Measurements from ENCODE around the gene TEAD1. TPM values are rescaled to one million over a fixed set of nuclear protein-coding genes. Genes with fewer than 3 reads are reported as not detected.
"Not testable (repeated sequence)": the region's sequence is repeated elsewhere in the genome, so short reads cannot be mapped to it uniquely, and the experiment has no call there.

The TEAD1 gene
- total RNA-seq, 2 experiments from 2014 or later = 1.0 to 1.5 TPM

GRCh38 chr11:12862696-12863469 is 188.7 kb downstream of the TEAD1 start:
- peaks cover 7% of the 10 kb centered on the region for H3K4me1 Mint-ChIP-seq (ENCODE audit: low read depth)
- H3K27me3 Mint-ChIP-seq = peaks cover 42% of the 10 kb centered on the region
- H3K27ac Mint-ChIP-seq = no peak overlapping the region
- H3K9me3 Mint-ChIP-seq = no peaks in the 10 kb centered on the region
- intact Hi-C loops (cut with micrococcal nuclease) = no loop called here
- no peak for DNase-seq
- ChIA-PET POLR2A (no interaction called here), CTCF (no interaction called here)
- no peak overlapping the region for H3K4me3 Mint-ChIP-seq
- no peaks in the 10 kb centered on the region for H3K36me3 Mint-ChIP-seq

- H3K27me3 Mint-ChIP-seq = peaks cover 42% of the 10 kb centered on the region
- POLR2A ChIA-PET = no interaction called here
- CTCF ChIA-PET = no interaction called here
- intact Hi-C loops (cut with micrococcal nuclease) = no loop called here
- H3K9me3 Mint-ChIP-seq = no peaks in the 10 kb centered on the region
- H3K36me3 Mint-ChIP-seq = no peaks in the 10 kb centered on the region
- no peak overlapping the region for H3K27ac Mint-ChIP-seq
- no peak for DNase-seq
- no peak overlapping the region for H3K4me3 Mint-ChIP-seq
- H3K4me1 Mint-ChIP-seq (ENCODE audit: low read depth) = peaks cover 7% of the 10 kb centered on the region
These were observed 189.4 kb downstream of the TEAD1 start for GRCh38 chr11:12863605-12864121.

GRCh38 chr11:12864316-12865156 is 190.3 kb downstream of the TEAD1 start:
- Mint-ChIP-seq H3K4me1 (ENCODE audit: low read depth) (peaks cover 7% of the 10 kb centered on the region), H3K4me3 (no peak overlapping the region), H3K27ac (no peak overlapping the region), H3K9me3 (no peaks in the 10 kb centered on the region), H3K27me3 (peaks cover 45% of the 10 kb centered on the region), H3K36me3 (no peaks in the 10 kb centered on the region)
- CTCF ChIA-PET = no interaction called here
- intact Hi-C loops (cut with micrococcal nuclease) = no loop called here
- POLR2A ChIA-PET = no interaction called here
- no peak for DNase-seq

- CTCF ChIA-PET = no interaction called here
- Mint-ChIP-seq H3K36me3 (no peaks in the 10 kb centered on the region), H3K4me3 (no peak overlapping the region), H3K27me3 (peaks cover 42% of the 10 kb centered on the region), H3K9me3 (no peaks in the 10 kb centered on the region), H3K27ac (no peak overlapping the region), H3K4me1 (ENCODE audit: low read depth) (peaks cover 7% of the 10 kb centered on the region)
- POLR2A ChIA-PET = no interaction called here
- no peak for DNase-seq
- intact Hi-C loops (cut with micrococcal nuclease) = no loop called here
These were observed 191.8 kb downstream of the TEAD1 start for GRCh38 chr11:12865863-12866595.

- Mint-ChIP-seq H3K4me3 (no peak overlapping the region), H3K4me1 (ENCODE audit: low read depth) (peaks cover 7% of the 10 kb centered on the region), H3K27ac (no peak overlapping the region), H3K9me3 (no peaks in the 10 kb centered on the region), H3K27me3 (peaks cover 39% of the 10 kb centered on the region), H3K36me3 (no peaks in the 10 kb centered on the region)
- no peak for DNase-seq
- POLR2A ChIA-PET = no interaction called here
- CTCF ChIA-PET = no interaction called here
- intact Hi-C loops (cut with micrococcal nuclease) = no loop called here
These were observed 193.3 kb downstream of the TEAD1 start for GRCh38 chr11:12867531-12867930.

GRCh38 chr11:12868315-12869073 is 194.3 kb downstream of the TEAD1 start:
- no peak for DNase-seq
- H3K4me3 Mint-ChIP-seq = no peak overlapping the region
- H3K27me3 Mint-ChIP-seq = peaks cover 30% of the 10 kb centered on the region
- peaks cover 7% of the 10 kb centered on the region for H3K4me1 Mint-ChIP-seq (ENCODE audit: low read depth)
- CTCF ChIA-PET = no interaction called here
- H3K36me3 Mint-ChIP-seq = no peaks in the 10 kb centered on the region
- no peaks in the 10 kb centered on the region for H3K9me3 Mint-ChIP-seq
- POLR2A ChIA-PET = no interaction called here
- H3K27ac Mint-ChIP-seq = no peak overlapping the region
- intact Hi-C loops (cut with micrococcal nuclease) = no loop called here

GRCh38 chr11:12871241-12871640 is 197.0 kb downstream of the TEAD1 start:
- no peak overlapping the region for H3K27ac Mint-ChIP-seq
- peaks cover 17% of the 10 kb centered on the region for H3K27me3 Mint-ChIP-seq
- intact Hi-C loops (cut with micrococcal nuclease) = no loop called here
- H3K36me3 Mint-ChIP-seq = no peaks in the 10 kb centered on the region
- H3K9me3 Mint-ChIP-seq = no peaks in the 10 kb centered on the region
- no peak for DNase-seq
- POLR2A ChIA-PET = no interaction called here
- H3K4me3 Mint-ChIP-seq = no peak overlapping the region
- CTCF ChIA-PET = interaction anchor here (2.4 to 2.6 kb wide), 2 partner anchors 18 to 272 kb away, joined by 6 to 8 read pairs; no protein-coding TSS in a partner anchor
- H3K4me1 Mint-ChIP-seq (ENCODE audit: low read depth) = no peaks in the 10 kb centered on the region

GRCh38 chr11:12871788-12872321 is 197.6 kb downstream of the TEAD1 start:
- POLR2A ChIA-PET = no interaction called here
- H3K27me3 Mint-ChIP-seq = peaks cover 14% of the 10 kb centered on the region
- H3K27ac Mint-ChIP-seq = no peak overlapping the region
- DNase-seq = no peak
- H3K36me3 Mint-ChIP-seq = no peaks in the 10 kb centered on the region
- H3K9me3 Mint-ChIP-seq = no peaks in the 10 kb centered on the region
- CTCF ChIA-PET = interaction anchor here (2.4 to 2.6 kb wide), 2 partner anchors 17 to 272 kb away, joined by 6 to 8 read pairs; no protein-coding TSS in a partner anchor
- intact Hi-C loops (cut with micrococcal nuclease) = no loop called here
- no peak overlapping the region for H3K4me3 Mint-ChIP-seq
- no peaks in the 10 kb centered on the region for H3K4me1 Mint-ChIP-seq (ENCODE audit: low read depth)

GRCh38 chr11:12876340-12876739 is 202.1 kb downstream of the TEAD1 start:
- POLR2A ChIA-PET = no interaction called here
- H3K9me3 Mint-ChIP-seq = no peaks in the 10 kb centered on the region
- no peak overlapping the region for H3K27ac Mint-ChIP-seq
- no peak for DNase-seq
- H3K4me3 Mint-ChIP-seq = no peak overlapping the region
- CTCF ChIA-PET = no interaction called here
- intact Hi-C loops (cut with micrococcal nuclease) = no loop called here
- H3K36me3 Mint-ChIP-seq = no peaks in the 10 kb centered on the region
- H3K27me3 Mint-ChIP-seq = peaks cover 6% of the 10 kb centered on the region
- H3K4me1 Mint-ChIP-seq (ENCODE audit: low read depth) = no peaks in the 10 kb centered on the region

GRCh38 chr11:12876988-12877387 is 202.8 kb downstream of the TEAD1 start:
- H3K27me3 Mint-ChIP-seq = peaks cover 6% of the 10 kb centered on the region
- H3K27ac Mint-ChIP-seq = no peak overlapping the region
- POLR2A ChIA-PET = no interaction called here
- intact Hi-C loops (cut with micrococcal nuclease) = no loop called here
- DNase-seq = no peak
- H3K4me3 Mint-ChIP-seq = no peak overlapping the region
- H3K4me1 Mint-ChIP-seq (ENCODE audit: low read depth) = no peaks in the 10 kb centered on the region
- CTCF ChIA-PET = no interaction called here
- H3K9me3 Mint-ChIP-seq = no peaks in the 10 kb centered on the region
- H3K36me3 Mint-ChIP-seq = no peaks in the 10 kb centered on the region

GRCh38 chr11:12877508-12877907 is 203.3 kb downstream of the TEAD1 start:
- H3K36me3 Mint-ChIP-seq; H3K4me3 Mint-ChIP-seq; H3K27me3 Mint-ChIP-seq; H3K9me3 Mint-ChIP-seq; H3K4me1 Mint-ChIP-seq (ENCODE audit: low read depth); DNase-seq; H3K27ac Mint-ChIP-seq; POLR2A ChIA-PET; CTCF ChIA-PET; intact Hi-C loops (cut with micrococcal nuclease): not testable (repeated sequence)
